ENCODE results near the gene MCM3.

GRCh38 chr6:52317211-52317610 lies 32.7 kb upstream of the MCM3 start:
- TF ChIP-seq ZNF317 (CRISPR knock-in tag; IDR thresholded peaks at IDR 0.05; ENCODE audit: borderline replicate concordance, low read depth) (no peak), FOXP1 (CRISPR knock-in tag; IDR thresholded peaks at IDR 0.05; ENCODE audit: borderline replicate concordance) (no peak), USF1 (CRISPR knock-in tag; IDR thresholded peaks at IDR 0.05) (no peak)

Data from WTC11 (cell line).